ENCODE measurements around the gene UQCC5.

The UQCC5 gene

DNA sequence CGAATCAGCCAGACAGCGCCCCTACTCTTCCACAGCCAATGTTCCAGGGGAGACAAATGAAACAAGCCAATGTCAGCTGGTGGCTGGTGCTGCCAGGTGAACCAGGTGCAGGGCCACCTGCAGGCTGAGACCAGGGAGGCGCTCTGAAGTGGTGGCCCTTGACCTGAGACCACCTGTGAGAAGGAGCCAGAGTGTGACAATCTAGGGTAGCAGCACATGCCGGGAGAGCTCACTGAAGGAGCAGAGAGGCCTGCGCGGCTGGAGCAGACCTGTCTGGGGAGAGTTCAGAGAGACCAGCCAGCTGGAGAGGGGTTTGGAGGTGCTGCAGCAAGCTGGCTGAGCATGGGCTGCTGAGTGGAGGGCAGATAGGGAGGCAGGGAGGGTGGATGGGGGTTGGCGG, 42.0 kb upstream of the UQCC5 start:
- H3K9me3 ChIP-seq (ENCODE audit: control insufficient read depth, low read length): no peaks in the 10 kb centered on the region
- H3K27ac ChIP-seq (ENCODE audit: low read depth, low read length, severe bottlenecking): no peak overlapping the region
- peaks cover 38% of the 10 kb centered on the region for H3K36me3 ChIP-seq (ENCODE audit: control insufficient read depth, insufficient read depth, low read length)
- H3K4me3 ChIP-seq (ENCODE audit: extremely low read depth, insufficient read depth, low read length, poor library complexity, severe bottlenecking): no peak overlapping the region
- H3K4me1 ChIP-seq (ENCODE audit: control insufficient read depth, insufficient read depth, low read length, poor library complexity, severe bottlenecking): peaks cover 22% of the 10 kb centered on the region
- 88 to 91% methylated on average over 6 to 7 of the region's 7 CpGs for WGBS, 2 experiments (ENCODE audit: insufficient coverage in 2 of 2)

DNA sequence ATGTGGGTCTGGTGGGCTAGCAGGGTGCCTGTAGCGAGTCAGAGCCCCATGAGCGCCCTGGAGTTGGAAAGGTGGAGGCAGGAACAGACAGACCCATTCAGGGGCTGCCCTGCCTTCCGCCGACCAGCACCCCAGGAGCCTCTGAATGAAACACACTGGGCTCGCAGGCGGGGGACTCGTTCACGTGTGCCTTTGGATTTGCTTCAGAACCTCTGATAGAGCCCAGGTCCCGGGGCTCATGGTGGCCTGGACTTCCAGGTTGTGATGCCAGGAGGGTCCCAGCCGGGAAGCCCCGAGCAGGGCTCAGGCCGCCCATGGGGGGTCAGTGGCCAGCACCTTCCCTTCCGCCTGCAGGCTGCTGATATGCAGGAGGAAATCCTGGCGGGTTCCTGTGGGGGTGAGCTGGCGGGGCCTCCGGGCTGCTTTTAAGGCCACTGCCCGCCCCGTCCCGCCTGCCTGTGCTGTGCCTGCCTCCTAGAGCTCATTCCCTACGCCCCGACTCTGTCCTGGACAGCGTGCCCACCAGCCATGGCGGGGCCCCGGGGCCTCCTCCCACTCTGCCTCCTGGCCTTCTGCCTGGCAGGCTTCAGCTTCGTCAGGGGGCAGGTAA, 41.4 kb upstream of the UQCC5 start, which contains the start of gene STAB1:
Gene STAB1 (plus strand): TSS at position 453 of the 610 bp plus-strand sequence. CDS start 76 bp downstream, at position 529.
- peak within 1 kb of the TSS; percentile 29 for H3K27ac ChIP-seq (ENCODE audit: low read depth, low read length, severe bottlenecking)
- peaks cover 33% of the 10 kb centered on the region for H3K36me3 ChIP-seq (ENCODE audit: control insufficient read depth, insufficient read depth, low read length)
- WGBS, 2 experiments (ENCODE audit: insufficient coverage in 2 of 2): 81 to 84% methylated on average over 19 to 22 of the region's 25 CpGs
- peaks cover 18% of the 10 kb centered on the region for H3K4me1 ChIP-seq (ENCODE audit: control insufficient read depth, insufficient read depth, low read length, poor library complexity, severe bottlenecking)
- H3K4me3 ChIP-seq (ENCODE audit: extremely low read depth, insufficient read depth, low read length, poor library complexity, severe bottlenecking): no peak within 1 kb of the TSS
- H3K9me3 ChIP-seq (ENCODE audit: control insufficient read depth, low read length): no peaks in the 10 kb centered on the region

GRCh38 chr3:52495777-52496602, 40.4 kb upstream of the UQCC5 start:
- WGBS, 2 experiments (ENCODE audit: insufficient coverage in 2 of 2): 90 to 92% methylated on average over 13 to 15 of the region's 16 CpGs
- H3K4me3 ChIP-seq (ENCODE audit: extremely low read depth, insufficient read depth, low read length, poor library complexity, severe bottlenecking): no peak overlapping the region
- no peaks in the 10 kb centered on the region for H3K9me3 ChIP-seq (ENCODE audit: control insufficient read depth, low read length)
- H3K36me3 ChIP-seq (ENCODE audit: control insufficient read depth, insufficient read depth, low read length): peaks cover 26% of the 10 kb centered on the region
- peaks cover 9% of the 10 kb centered on the region for H3K4me1 ChIP-seq (ENCODE audit: control insufficient read depth, insufficient read depth, low read length, poor library complexity, severe bottlenecking)
- no peak overlapping the region for H3K27ac ChIP-seq (ENCODE audit: low read depth, low read length, severe bottlenecking)

DNA sequence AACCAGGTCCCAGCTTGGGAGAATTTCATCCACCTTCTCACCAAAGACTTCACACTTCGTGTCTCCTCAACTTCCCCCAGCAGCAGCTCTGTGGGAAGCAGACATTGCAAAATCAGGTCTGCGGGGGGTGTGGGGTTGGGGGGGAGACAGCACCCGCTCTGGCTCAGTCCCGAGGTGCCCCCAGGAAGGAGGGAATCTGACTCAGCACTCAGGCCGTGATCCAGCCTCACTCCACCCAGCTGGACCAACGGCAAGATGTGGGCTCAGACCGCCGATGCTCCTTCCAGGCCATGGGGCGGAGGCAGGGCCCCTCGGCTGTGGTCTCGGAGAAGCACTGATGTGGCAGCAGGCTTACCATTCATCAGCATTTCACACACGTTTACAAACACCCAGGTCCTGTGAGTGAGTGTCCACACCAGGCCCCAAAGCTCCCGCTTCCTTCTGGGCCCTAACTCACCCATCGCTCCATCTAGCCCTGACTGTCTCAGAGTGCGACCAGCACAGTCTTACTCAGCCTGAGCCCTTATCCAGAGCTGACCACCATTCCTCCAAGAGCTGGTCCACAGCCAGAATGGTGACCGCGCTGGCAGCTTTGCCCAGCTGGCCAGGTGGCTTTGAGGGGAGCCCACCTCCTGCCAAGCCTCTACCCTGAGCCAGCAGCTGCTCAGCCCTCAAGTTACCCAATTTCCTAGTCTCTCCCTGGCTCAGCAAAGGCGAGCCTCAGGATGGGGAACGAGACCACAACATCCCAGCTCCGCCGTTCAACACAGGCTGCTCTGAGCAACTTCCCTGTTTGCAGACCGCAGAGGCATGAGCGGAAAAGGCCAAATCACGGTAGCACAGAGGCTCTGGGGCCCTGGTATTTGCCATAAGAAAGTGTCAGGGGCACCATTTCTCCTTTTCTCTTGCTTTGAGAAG, 38.0 kb upstream of the UQCC5 start:
- H3K9me3 ChIP-seq (ENCODE audit: control insufficient read depth, low read length): no peaks in the 10 kb centered on the region
- no peak overlapping the region for H3K27ac ChIP-seq (ENCODE audit: low read depth, low read length, severe bottlenecking)
- peaks cover 4% of the 10 kb centered on the region for H3K4me1 ChIP-seq (ENCODE audit: control insufficient read depth, insufficient read depth, low read length, poor library complexity, severe bottlenecking)
- 90 to 93% methylated on average over 20 to 22 of the region's 24 CpGs for WGBS, 2 experiments (ENCODE audit: insufficient coverage in 2 of 2)
- H3K36me3 ChIP-seq (ENCODE audit: control insufficient read depth, insufficient read depth, low read length): peaks cover 3% of the 10 kb centered on the region
- no peak overlapping the region for H3K4me3 ChIP-seq (ENCODE audit: extremely low read depth, insufficient read depth, low read length, poor library complexity, severe bottlenecking)

DNA sequence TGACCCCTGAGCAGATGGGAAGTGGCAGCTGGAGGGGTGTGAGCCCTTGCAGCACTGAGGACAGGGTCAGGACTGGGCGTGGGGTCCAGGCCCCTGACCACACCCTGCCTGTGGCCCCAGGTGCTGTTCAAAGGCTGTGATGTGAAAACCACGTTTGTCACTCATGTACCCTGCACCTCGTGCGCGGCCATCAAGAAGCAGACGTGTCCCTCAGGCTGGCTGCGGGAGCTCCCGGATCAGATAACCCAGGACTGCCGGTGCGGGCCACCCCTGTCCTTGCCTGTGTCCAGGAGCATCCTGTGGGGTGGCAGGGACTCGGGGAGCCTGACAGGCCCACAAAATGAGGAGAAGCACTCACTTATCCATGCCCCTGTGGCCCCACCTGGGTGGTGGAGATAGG, 35.4 kb upstream of the UQCC5 start:
- H3K36me3 ChIP-seq (ENCODE audit: control insufficient read depth, insufficient read depth, low read length): no peaks in the 10 kb centered on the region
- H3K27ac ChIP-seq (ENCODE audit: low read depth, low read length, severe bottlenecking): no peak overlapping the region
- no peak overlapping the region for H3K4me3 ChIP-seq (ENCODE audit: extremely low read depth, insufficient read depth, low read length, poor library complexity, severe bottlenecking)
- H3K4me1 ChIP-seq (ENCODE audit: control insufficient read depth, insufficient read depth, low read length, poor library complexity, severe bottlenecking): no peaks in the 10 kb centered on the region
- no peaks in the 10 kb centered on the region for H3K9me3 ChIP-seq (ENCODE audit: control insufficient read depth, low read length)
- WGBS, 2 experiments (ENCODE audit: insufficient coverage in 2 of 2): 93 to 98% methylated on average over 8 to 11 of the region's 11 CpGs

- no peaks in the 10 kb centered on the region for H3K4me1 ChIP-seq (ENCODE audit: control insufficient read depth, insufficient read depth, low read length, poor library complexity, severe bottlenecking)
- WGBS, 2 experiments (ENCODE audit: insufficient coverage in 2 of 2): 87 to 89% methylated on average over 10 to 11 of the region's 11 CpGs
- no peak overlapping the region for H3K27ac ChIP-seq (ENCODE audit: low read depth, low read length, severe bottlenecking)
- no peaks in the 10 kb centered on the region for H3K36me3 ChIP-seq (ENCODE audit: control insufficient read depth, insufficient read depth, low read length)
- no peaks in the 10 kb centered on the region for H3K9me3 ChIP-seq (ENCODE audit: control insufficient read depth, low read length)
- no peak overlapping the region for H3K4me3 ChIP-seq (ENCODE audit: extremely low read depth, insufficient read depth, low read length, poor library complexity, severe bottlenecking)
These were observed 34.4 kb upstream of the UQCC5 start for GRCh38 chr3:52502001-52502400.

- H3K4me3 ChIP-seq (ENCODE audit: extremely low read depth, insufficient read depth, low read length, poor library complexity, severe bottlenecking): no peak overlapping the region
- H3K36me3 ChIP-seq (ENCODE audit: control insufficient read depth, insufficient read depth, low read length): no peaks in the 10 kb centered on the region
- H3K4me1 ChIP-seq (ENCODE audit: control insufficient read depth, insufficient read depth, low read length, poor library complexity, severe bottlenecking): no peaks in the 10 kb centered on the region
- 91 to 95% methylated on average over 10 to 11 of the region's 11 CpGs for WGBS, 2 experiments (ENCODE audit: insufficient coverage in 2 of 2)
- no peak overlapping the region for H3K27ac ChIP-seq (ENCODE audit: low read depth, low read length, severe bottlenecking)
- no peaks in the 10 kb centered on the region for H3K9me3 ChIP-seq (ENCODE audit: control insufficient read depth, low read length)
These were observed 33.5 kb upstream of the UQCC5 start for GRCh38 chr3:52502808-52503350.

DNA sequence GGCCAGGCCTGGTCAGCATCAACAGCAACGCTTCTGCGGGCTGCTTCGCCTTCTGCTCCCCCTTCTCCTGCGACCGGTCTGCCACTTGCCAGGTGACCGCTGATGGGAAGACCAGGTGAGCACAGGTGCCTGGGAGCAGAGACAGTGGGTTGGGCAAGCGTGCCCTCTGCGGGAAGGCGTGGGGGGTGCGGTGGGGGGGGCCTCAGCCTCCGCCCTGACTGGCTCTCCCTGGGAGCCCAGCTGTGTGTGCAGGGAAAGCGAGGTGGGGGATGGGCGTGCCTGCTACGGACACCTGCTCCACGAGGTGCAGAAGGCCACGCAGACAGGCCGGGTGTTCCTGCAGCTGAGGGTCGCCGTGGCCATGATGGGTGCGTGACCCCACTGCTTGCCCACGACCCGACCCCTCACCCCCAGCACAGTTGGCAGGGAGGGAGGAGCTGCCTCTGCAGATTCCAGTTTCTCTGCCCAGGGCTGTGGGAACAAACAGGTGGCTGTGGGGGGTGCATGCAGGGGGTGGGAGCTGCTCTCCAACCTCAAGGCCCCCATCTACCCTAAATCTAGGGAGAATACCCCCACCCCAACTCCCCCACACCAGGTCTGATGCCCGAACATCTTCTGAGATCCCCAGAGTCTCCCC, 32.5 kb upstream of the UQCC5 start:
- H3K27ac ChIP-seq (ENCODE audit: low read depth, low read length, severe bottlenecking): no peak overlapping the region
- H3K4me1 ChIP-seq (ENCODE audit: control insufficient read depth, insufficient read depth, low read length, poor library complexity, severe bottlenecking): no peaks in the 10 kb centered on the region
- WGBS, 2 experiments (ENCODE audit: insufficient coverage in 2 of 2): 79 to 81% methylated on average over 11 to 17 of the region's 23 CpGs
- H3K4me3 ChIP-seq (ENCODE audit: extremely low read depth, insufficient read depth, low read length, poor library complexity, severe bottlenecking): no peak overlapping the region
- H3K36me3 ChIP-seq (ENCODE audit: control insufficient read depth, insufficient read depth, low read length): no peaks in the 10 kb centered on the region
- H3K9me3 ChIP-seq (ENCODE audit: control insufficient read depth, low read length): no peaks in the 10 kb centered on the region

DNA sequence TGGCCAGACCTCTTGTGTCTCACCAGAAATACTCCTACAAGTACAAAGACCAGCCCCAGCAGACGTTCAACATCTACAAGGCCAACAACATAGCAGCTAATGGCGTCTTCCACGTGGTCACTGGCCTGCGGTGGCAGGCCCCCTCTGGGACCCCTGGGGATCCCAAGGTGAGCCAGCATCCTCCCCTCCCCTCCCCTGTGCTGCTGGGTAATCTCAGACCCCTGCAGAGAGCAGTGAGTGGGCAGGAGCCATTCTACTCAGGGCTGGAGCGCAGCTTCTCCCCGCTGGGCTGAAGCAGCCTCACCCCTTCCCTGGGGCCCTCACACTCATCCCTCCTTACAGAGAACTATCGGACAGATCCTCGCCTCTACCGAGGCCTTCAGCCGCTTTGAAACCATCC, 31.4 kb upstream of the UQCC5 start:
- no peak overlapping the region for H3K4me3 ChIP-seq (ENCODE audit: extremely low read depth, insufficient read depth, low read length, poor library complexity, severe bottlenecking)
- H3K9me3 ChIP-seq (ENCODE audit: control insufficient read depth, low read length): no peaks in the 10 kb centered on the region
- H3K36me3 ChIP-seq (ENCODE audit: control insufficient read depth, insufficient read depth, low read length): no peaks in the 10 kb centered on the region
- H3K27ac ChIP-seq (ENCODE audit: low read depth, low read length, severe bottlenecking): no peak overlapping the region
- no peaks in the 10 kb centered on the region for H3K4me1 ChIP-seq (ENCODE audit: control insufficient read depth, insufficient read depth, low read length, poor library complexity, severe bottlenecking)
- 85 to 92% methylated on average over 9 to 10 of the region's 10 CpGs for WGBS, 2 experiments (ENCODE audit: insufficient coverage in 2 of 2)

Measured in mesodermal cell (in vitro differentiated cells).